ENCODE results near the gene NDUFA6.
"Not testable (repeated sequence)": the region's sequence is repeated elsewhere in the genome, so short reads cannot be mapped to it uniquely, and the experiment has no call there.

Gene NDUFA6

GRCh38 chr22:42090596-42091454 is at the start of gene NDUFA6:
Gene NDUFA6, minus strand, starts transcription at chr22:42090772. Its CDS starts 28 bp downstream, at chr22:42090744.
- DNase-seq = peak; percentile 99

DNA sequence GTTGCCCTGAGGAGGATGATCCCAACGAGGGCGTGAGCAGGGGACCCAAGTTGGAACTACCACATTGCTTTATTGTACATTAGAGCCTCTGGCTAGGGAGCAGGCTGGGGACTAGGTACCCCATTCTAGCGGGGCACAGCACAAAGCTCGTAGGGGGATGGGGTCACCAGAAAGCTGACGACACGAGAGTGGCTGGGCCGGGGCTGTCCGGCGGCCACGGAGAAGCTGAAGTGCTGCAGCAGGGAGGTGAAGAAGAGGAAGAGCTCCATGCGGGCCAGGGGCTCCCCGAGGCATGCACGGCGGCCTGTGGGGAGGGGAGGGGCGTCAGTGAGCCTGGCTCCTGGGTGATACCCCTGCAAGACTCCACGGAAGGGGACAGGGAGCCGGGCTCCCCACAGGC is 49.6 kb upstream of the NDUFA6 start:
- DNase-seq = not testable (repeated sequence)

- not testable (repeated sequence) for DNase-seq
Measured at GRCh38 chr22:42139508-42139907, 48.9 kb upstream of the NDUFA6 start.

- no peak for DNase-seq
Measured at GRCh38 chr22:42138972-42139371, 48.4 kb upstream of the NDUFA6 start.

- no peak for DNase-seq
Measured at GRCh38 chr22:42138122-42138770, 47.7 kb upstream of the NDUFA6 start.

- DNase-seq = not testable (repeated sequence)
Measured at GRCh38 chr22:42135688-42136087, 45.1 kb upstream of the NDUFA6 start.

DNA sequence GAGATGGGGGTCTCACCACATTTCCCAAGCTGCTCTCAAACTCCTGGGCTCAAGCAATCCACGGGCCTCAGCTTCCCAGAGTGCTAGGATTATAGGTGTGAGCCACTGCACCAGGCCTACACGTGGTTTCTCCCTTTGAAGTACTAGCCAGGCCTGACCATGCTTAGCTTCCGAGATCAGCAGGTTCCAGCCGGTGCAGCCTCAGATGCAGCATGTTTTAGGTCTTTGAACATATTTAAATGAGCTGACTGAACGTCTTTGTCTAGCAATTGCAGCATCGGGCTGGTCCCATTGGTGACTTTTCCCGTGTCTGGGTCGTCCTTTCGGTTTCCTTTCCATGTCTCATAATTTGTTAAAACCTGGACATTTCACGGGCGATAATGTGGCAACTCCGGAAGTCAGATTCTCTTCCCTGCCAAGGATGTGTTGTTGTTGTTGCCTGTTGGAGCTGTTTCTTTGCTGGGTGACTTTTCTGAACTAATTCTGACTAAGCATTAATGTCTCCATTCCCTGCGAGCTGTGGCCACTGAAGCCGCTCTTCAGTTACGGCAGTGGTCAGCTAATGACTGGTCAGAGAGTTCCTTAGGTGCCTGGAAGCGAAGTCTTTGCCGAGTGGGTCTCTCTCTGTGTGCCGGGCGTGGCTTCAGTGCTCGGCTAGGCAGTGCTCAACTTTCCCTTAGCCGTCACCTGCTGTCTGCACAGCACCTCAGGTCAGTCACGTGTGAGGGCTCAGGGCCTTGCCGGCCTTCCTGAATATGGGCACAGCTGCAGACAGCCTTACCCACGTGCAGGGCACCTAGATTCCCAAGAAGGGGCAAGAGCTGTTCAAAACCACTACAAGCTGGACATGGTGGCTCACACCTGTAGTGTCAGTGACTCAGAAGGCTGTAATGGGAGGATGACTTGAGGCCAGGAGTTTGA is 43.8 kb upstream of the NDUFA6 start:
- no peak for DNase-seq

- no peak for DNase-seq
Measured at GRCh38 chr22:42132457-42132856, 41.9 kb upstream of the NDUFA6 start.

- DNase-seq = no peak
Measured at GRCh38 chr22:42131562-42131961, 41.0 kb upstream of the NDUFA6 start.

- DNase-seq = not testable (repeated sequence)
Measured at GRCh38 chr22:42130639-42131431, 40.3 kb upstream of the NDUFA6 start, which contains the start of gene CYP2D6. Gene CYP2D6, minus strand, starts transcription at chr22:42130810. Its CDS starts 19 bp downstream, at chr22:42130791.

DNA sequence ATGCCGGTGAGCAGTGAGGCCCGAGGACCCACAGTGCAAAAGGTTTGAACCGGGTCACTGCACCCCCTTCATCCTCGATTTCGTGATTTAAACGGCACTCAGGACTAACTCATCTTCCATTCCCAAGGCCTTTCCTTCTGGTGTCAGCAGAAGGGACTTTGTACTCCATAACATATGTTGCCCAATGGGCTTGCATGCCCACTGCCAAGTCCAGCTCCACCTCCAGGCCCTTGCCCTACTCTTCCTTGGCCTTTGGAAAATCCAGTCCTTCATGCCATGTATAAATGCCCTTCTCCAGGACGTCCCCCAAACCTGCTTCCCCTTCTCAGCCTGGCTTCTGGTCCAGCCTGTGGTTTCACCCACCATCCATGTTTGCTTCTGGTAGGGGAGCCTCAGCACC is 39.6 kb upstream of the NDUFA6 start:
- not testable (repeated sequence) for DNase-seq

DNA sequence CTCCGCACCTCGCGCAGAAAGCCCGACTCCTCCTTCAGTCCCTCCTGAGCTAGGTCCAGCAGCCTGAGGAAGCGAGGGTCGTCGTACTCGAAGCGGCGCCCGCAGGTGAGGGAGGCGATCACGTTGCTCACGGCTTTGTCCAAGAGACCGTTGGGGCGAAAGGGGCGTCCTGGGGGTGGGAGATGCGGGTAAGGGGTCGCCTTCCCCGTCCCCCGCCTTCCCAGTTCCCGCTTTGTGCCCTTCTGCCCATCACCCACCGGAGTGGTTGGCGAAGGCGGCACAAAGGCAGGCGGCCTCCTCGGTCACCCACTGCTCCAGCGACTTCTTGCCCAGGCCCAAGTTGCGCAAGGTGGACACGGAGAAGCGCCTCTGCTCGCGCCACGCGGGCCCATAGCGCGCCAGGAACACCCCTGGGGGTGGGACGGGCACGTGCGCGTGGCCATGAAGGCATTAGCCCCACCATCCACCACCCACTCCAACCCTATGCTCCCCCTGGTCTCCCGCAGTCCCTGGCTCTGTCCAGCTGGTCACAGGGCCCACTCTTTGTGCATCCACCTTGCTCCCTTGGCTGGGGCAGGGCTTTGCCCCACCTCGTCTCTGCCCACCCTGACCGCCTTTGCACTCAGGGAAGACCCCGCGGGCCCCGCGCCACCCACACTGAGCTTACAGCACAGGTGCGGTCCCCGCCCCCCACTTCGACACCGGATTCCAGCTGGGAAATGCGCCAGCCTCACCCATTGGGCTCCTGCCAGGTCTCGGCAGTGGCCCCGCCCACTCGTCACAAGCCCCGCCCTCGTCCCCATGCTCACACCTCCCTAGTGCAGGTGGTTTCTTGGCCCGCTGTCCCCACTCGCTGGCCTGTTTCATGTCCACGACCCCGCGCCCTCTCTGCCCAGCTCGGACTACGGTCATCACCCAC is 38.5 kb upstream of the NDUFA6 start:
- peak; percentile 37 to 44 for DNase-seq

- DNase-seq = not testable (repeated sequence)
Measured at GRCh38 chr22:42128007-42128406, 37.4 kb upstream of the NDUFA6 start.

DNA sequence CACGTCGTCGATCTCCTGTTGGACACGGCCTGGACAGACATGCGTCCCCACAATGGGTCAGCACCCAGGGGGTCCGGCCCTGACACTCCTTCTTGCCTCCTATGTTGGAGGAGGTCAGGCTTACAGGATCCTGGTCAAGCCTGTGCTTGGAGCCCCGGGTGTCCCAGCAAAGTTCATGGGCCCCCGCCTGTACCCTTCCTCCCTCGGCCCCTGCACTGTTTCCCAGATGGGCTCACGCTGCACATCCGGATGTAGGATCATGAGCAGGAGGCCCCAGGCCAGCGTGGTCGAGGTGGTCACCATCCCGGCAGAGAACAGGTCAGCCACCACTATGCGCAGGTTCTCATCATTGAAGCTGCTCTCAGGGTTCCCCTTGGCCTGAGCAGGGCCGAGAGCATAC is 37.0 kb upstream of the NDUFA6 start:
- DNase-seq = no peak

- DNase-seq = not testable (repeated sequence)
Measured at GRCh38 chr22:42123529-42123928, 33.0 kb upstream of the NDUFA6 start.

- not testable (repeated sequence) for DNase-seq
Measured at GRCh38 chr22:42120231-42121021, 29.9 kb upstream of the NDUFA6 start.

DNA sequence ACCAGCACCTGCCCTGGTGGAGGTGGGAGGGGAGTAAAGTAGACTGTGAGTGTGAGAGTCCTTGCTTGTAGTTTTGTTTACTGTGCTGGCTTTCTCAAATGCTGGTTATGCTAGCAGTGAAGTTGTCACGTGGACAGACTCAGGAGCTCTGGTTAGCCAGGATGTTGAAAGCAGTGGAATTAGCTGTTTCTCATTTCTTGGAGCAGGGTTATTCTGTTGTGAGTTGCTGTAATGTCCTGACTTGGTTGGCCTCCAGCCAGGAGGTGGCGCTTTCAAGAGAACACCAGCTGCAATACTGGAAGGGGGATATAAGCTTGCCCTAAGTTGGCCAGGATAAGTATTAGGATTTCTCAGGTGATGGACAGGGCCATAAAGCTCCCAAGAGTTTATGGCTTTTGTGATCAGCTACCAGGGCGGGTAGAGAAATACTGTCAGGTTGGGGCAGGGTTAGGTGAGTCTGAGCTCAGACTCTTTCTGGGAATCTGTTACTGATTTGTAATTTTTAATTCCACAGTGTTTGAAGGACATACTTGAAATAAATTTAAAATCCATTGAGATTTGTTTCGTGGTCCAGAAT is 26.4 kb upstream of the NDUFA6 start:
- no peak for DNase-seq

- not testable (repeated sequence) for DNase-seq
Measured at GRCh38 chr22:42115420-42115830, 24.9 kb upstream of the NDUFA6 start.

DNA sequence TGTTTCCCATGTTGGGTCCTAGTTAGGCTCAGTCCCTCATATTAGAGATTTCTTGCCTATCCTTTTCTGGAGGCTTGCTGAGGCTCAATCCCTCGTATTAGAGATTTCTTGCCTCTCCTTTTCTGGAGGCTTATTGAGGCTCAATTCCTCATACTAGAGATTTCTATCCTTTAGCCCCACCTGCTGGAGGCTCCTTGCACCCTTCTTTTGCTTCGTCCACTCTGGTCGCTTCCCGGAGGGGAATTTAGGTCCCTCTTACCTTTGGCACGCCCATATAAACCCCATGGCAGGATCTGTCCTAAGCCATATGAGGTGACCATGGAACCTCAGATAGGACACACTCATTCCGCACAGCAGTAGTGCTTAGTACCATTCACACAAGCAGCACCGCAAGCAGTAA is 24.1 kb upstream of the NDUFA6 start:
- no peak for DNase-seq

DNA sequence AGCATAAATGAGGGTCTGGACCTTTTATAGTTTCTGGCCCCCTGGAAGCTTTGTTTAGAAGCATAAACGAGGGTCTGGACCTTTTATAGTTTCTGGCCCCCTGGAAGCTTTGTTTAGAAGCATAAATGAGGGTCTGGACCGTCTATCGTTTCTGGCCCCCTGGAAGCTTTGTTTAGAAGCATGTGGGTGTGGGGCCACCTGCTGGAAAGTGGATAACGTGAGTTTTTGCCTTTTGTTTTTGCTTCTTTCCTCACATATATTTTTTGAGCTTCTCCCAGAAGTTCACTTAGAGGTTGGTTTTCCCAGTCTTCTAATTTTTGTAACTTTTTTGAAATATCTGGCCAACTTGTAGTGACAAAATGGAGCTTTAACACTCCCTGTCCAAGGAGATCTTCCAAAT is 22.2 kb upstream of the NDUFA6 start:
- not testable (repeated sequence) for DNase-seq

All from NCI-H1930 (cell line).